Activated CD4-positive, alpha-beta T cell treated with anti-CD3 and anti-CD28 coated beads, Interleukin-2, Interleukin-6, amounts not matched to agents 100 ng/mL and 50 ng/mL, durations not matched to agents 16 hours and 8 hours (primary cell): ENCODE data around the gene FZR1.
"Not testable (repeated sequence)": the region's sequence is repeated elsewhere in the genome, so short reads cannot be mapped to it uniquely, and the experiment has no call there.

Source experiments
- DNase-seq: peaks from one replicate; pipeline ENCODE4 v3.0.0-alpha.2; 2020

Gene FZR1

GRCh38 chr19:3516675-3517207 is 10.6 kb downstream of the FZR1 start:
- DNase-seq: no peak

DNA sequence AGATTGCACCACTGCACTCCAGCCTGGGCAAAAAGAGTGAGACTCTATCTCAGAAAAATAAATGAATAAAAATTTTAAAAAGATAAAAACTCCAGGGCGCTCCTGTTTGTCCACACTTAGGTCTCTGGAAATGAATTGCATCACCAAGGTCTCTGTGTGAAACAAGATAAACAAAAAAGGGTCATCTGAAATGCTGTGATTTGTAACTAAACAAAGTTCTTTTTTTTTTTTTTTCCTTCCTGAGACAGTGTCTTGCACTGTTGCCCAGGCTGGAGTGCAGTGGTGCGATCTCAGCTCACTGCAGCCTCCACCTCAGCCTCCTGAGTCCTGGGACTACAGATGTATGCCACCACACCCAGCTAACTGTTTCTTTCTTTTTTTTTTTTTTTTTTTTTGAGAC is 11.5 kb downstream of the FZR1 start:
- no peak for DNase-seq

GRCh38 chr19:3518255-3518654 is 12.1 kb downstream of the FZR1 start:
- DNase-seq: no peak

GRCh38 chr19:3518659-3519058 is 12.5 kb downstream of the FZR1 start:
- no peak for DNase-seq

- DNase-seq: no peak
Measured at GRCh38 chr19:3519126-3519525, 13.0 kb downstream of the FZR1 start.

GRCh38 chr19:3520166-3521103 is 14.3 kb downstream of the FZR1 start:
- no peak for DNase-seq

DNA sequence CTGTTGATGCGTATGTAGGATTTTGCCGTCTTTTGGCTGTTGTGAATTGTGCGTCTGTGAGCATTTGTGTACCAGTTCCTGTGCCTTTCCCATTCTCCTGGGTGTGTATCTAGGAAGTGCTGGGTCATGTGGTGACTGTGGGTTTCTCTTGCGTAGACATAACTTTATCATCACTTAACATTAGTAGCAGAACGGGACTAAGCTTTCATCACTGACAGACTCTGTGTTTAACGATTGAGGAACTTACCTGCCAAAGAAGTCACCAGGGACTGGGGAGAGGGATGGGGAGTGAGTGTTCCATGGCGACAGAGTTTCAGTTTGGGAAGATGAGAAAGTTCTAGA is 15.0 kb downstream of the FZR1 start:
- DNase-seq: no peak

- DNase-seq: no peak
Measured at GRCh38 chr19:3522421-3523360, 16.6 kb downstream of the FZR1 start.

GRCh38 chr19:3523361-3524077 is 17.4 kb downstream of the FZR1 start:
- DNase-seq: no peak

- DNase-seq: no peak
Measured at GRCh38 chr19:3524078-3524842, 18.1 kb downstream of the FZR1 start.

- DNase-seq: no peak
Measured at GRCh38 chr19:3524904-3525451, 18.9 kb downstream of the FZR1 start.

DNA sequence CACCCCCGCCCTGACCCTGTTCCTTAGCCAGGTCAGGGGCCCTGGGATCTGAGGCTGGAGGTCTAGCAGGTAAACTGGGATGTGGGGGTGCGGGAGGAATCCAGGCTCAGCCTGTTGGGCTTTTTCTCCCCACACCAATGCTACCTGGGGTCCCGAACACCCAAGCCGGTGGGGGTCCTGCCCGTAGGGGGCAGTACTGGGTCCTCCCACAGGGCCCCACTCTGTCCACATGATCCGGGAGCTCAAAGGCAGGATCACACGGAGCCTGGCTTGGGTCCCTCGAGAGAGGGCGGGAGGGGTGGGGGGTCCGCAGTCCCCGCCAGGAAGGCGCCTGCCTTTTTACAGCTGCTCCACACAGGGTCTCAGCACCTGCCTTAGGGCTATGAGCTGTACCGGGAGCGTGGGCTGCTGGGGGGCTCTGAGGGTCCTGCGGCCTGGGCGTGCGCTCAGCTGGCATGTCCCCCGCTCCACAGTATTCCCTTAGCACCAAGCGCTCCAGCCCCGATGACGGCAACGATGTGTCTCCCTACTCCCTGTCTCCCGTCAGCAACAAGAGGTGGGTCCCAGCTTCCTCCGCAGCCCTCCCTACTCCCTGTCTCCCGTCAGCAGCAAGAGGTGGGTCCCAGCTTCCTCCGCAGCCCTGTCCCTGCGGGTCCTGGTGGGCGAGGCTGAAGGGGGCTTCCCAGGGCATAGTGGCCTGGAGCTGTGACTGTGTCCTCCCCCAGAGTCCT is 20.6 kb downstream of the FZR1 start:
- DNase-seq: no peak

- no peak for DNase-seq
Measured at GRCh38 chr19:3527238-3527910, 21.3 kb downstream of the FZR1 start.

DNA sequence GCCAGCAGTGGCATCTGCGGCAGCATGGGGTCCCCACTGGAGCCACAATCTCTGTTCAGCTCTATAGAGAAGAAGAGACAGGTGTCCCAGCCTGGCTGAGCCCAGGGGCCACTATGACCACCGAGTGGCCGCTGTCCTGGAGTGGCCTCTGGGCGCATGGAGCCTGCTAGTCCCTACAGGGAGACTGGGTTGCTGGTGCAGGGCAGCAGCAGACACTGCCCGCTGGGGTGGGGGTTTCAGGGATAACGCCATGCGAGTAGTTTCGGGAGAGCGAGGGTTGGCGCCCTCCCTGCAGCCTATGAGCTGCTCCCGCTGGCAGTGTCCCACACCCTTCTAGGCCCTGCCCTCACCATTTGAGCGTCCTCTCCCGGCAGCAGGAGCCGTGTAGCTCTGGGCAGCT is 22.0 kb downstream of the FZR1 start:
- no peak for DNase-seq

DNA sequence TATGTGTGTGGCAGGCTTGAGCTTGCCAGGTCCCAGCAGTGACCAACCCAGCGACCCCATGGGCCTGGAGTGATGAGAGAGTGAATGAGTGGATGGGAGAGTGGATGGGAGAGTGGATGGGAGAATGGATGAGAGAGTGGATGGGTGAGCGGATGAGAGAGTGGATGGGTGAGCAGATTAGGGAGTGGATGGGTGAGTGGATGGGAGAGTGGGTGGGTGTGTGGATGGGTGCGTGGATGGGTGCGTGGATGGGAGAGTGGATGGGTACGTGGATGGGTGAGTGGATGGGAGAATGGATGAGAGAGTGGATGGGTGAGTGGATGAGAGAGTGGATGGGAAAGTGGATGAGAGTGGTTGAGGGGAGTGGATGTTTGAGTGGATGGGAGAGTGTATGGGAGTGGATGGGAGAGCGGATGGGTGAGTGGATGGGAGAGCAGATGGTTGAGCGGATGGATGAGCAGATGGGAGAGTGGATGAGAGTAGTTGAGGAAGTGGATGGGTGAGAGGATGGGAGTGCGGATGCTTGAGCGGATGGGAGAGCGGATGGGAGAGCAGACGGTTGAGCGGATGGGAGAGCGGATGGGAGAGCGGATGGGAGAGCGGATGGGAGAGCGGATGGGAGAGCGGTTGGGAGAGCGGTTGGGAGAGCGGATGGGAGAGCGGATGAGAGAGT is 22.6 kb downstream of the FZR1 start:
- no peak for DNase-seq

DNA sequence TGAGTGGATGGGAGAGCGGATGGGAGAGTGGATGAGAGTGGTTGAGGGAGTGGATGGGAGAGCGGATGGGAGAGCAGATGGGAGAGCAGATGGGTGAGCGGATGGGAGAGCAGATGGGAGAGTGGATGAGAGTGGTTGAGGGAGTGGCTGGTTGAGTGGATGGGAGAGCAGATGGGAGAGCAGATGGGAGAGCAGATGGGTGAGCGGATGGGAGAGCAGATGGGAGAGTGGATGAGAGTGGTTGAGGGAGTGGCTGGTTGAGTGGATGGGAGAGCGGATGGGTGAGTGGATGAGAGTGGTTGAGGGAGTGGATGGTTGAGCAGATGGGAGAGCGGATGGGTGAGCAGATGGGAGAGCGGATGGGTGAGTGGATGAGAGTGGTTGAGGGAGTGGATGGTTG is 23.2 kb downstream of the FZR1 start:
- not testable (repeated sequence) for DNase-seq

GRCh38 chr19:3530389-3530788 is 24.3 kb downstream of the FZR1 start:
- no peak for DNase-seq

DNA sequence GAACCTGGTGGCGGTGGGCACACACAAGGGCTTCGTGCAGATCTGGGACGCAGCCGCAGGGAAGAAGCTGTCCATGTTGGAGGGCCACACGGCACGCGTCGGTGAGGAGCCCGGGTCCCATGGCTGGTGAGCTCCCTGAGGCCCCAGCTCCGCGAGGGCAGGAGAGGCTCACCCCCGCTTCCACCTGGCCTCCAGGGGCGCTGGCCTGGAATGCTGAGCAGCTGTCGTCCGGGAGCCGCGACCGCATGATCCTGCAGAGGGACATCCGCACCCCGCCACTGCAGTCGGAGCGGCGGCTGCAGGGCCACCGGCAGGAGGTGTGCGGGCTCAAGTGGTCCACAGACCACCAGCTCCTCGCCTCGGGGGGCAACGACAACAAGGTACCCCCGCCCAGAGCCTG is 25.6 kb downstream of the FZR1 start:
- DNase-seq: no peak

DNA sequence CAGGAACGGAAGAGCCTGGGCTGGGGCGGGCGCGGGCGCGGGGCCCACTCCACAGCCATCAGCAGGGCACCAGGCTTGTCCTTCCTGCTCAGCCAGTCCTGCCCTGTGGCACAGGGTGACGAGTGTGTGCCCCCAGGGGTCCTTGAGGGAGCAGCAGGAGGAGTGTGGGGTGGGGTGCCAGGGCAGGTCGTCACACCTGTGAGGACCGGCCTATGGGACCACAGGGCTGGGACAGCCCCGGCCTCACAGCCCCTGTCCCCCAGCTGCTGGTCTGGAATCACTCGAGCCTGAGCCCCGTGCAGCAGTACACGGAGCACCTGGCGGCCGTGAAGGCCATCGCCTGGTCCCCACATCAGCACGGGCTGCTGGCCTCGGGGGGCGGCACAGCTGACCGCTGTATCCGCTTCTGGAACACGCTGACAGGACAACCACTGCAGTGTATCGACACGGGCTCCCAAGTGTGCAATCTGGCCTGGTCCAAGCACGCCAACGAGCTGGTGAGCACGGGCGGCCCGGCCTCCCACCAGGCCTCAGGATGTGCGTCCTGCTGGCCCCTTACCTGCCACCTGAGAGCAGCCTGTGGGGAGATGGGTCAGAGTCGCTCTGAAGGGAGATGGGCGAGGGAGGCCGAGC is 26.2 kb downstream of the FZR1 start:
- no peak for DNase-seq
